ENCODE measurements around the gene NPEPL1.
"Not testable (repeated sequence)": the region's sequence is repeated elsewhere in the genome, so short reads cannot be mapped to it uniquely, and the experiment has no call there.

The NPEPL1 gene

GRCh38 chr20:58743929-58744534, 51.4 kb downstream of the NPEPL1 start:
- no peak for DNase-seq (ENCODE audit: low read depth)

- no peak for DNase-seq (ENCODE audit: low read depth)
Observed at GRCh38 chr20:58744836-58745235, 52.2 kb downstream of the NPEPL1 start.

- DNase-seq (ENCODE audit: low read depth): no peak
Observed at GRCh38 chr20:58745391-58745790, 52.8 kb downstream of the NPEPL1 start.

- no peak for DNase-seq (ENCODE audit: low read depth)
Observed at GRCh38 chr20:58746620-58747019, 54.0 kb downstream of the NPEPL1 start.

- DNase-seq (ENCODE audit: low read depth): no peak
Observed at GRCh38 chr20:58747211-58747610, 54.6 kb downstream of the NPEPL1 start.

GRCh38 chr20:58748618-58749017, 56.0 kb downstream of the NPEPL1 start:
- no peak for DNase-seq (ENCODE audit: low read depth)

- no peak for DNase-seq (ENCODE audit: low read depth)
Observed at GRCh38 chr20:58749098-58749769, 56.6 kb downstream of the NPEPL1 start.

- no peak for DNase-seq (ENCODE audit: low read depth)
Observed at GRCh38 chr20:58749979-58750378, 57.4 kb downstream of the NPEPL1 start.

- DNase-seq (ENCODE audit: low read depth): not testable (repeated sequence)
Observed at GRCh38 chr20:58750706-58751105, 58.1 kb downstream of the NPEPL1 start.

GRCh38 chr20:58751979-58752378, 59.4 kb downstream of the NPEPL1 start:
- DNase-seq (ENCODE audit: low read depth): no peak

- no peak for DNase-seq (ENCODE audit: low read depth)
Observed at GRCh38 chr20:58752565-58752964, 60.0 kb downstream of the NPEPL1 start.

GRCh38 chr20:58753267-58753921, 60.8 kb downstream of the NPEPL1 start:
- DNase-seq (ENCODE audit: low read depth): no peak

GRCh38 chr20:58753922-58754551, 61.4 kb downstream of the NPEPL1 start:
- DNase-seq (ENCODE audit: low read depth): no peak

GRCh38 chr20:58754584-58754983, 62.0 kb downstream of the NPEPL1 start:
- DNase-seq (ENCODE audit: low read depth): no peak

GRCh38 chr20:58755062-58755697, 62.6 kb downstream of the NPEPL1 start:
- DNase-seq (ENCODE audit: low read depth): no peak

- DNase-seq (ENCODE audit: low read depth): no peak
Observed at GRCh38 chr20:58755766-58756449, 63.3 kb downstream of the NPEPL1 start.

- DNase-seq (ENCODE audit: low read depth): no peak
Observed at GRCh38 chr20:58756450-58756775, 63.8 kb downstream of the NPEPL1 start.

- not testable (repeated sequence) for DNase-seq (ENCODE audit: low read depth)
Observed at GRCh38 chr20:58757647-58758046, 65.0 kb downstream of the NPEPL1 start.

GRCh38 chr20:58759947-58760346, 67.3 kb downstream of the NPEPL1 start:
- no peak for DNase-seq (ENCODE audit: low read depth)

- no peak for DNase-seq (ENCODE audit: low read depth)
Observed at GRCh38 chr20:58760856-58761255, 68.3 kb downstream of the NPEPL1 start.

GRCh38 chr20:58762120-58762519, 69.5 kb downstream of the NPEPL1 start:
- DNase-seq (ENCODE audit: low read depth): no peak

- no peak for DNase-seq (ENCODE audit: low read depth)
Observed at GRCh38 chr20:58763076-58763475, 70.5 kb downstream of the NPEPL1 start.

Measured in CMK (cell line).